Ammon's horn (tissue), 1 donor: ENCODE measurements around the gene TSPAN1.

Source experiments
- DNase-seq: peaks from one replicate; pipeline ENCODE4 v3.0.0-alpha.2; 2016; ENCODE audit warnings: low spot score

Gene TSPAN1

GRCh38 chr1:46160212-46160611, 14.7 kb upstream of the TSPAN1 start:
- DNase-seq = no peak

DNA sequence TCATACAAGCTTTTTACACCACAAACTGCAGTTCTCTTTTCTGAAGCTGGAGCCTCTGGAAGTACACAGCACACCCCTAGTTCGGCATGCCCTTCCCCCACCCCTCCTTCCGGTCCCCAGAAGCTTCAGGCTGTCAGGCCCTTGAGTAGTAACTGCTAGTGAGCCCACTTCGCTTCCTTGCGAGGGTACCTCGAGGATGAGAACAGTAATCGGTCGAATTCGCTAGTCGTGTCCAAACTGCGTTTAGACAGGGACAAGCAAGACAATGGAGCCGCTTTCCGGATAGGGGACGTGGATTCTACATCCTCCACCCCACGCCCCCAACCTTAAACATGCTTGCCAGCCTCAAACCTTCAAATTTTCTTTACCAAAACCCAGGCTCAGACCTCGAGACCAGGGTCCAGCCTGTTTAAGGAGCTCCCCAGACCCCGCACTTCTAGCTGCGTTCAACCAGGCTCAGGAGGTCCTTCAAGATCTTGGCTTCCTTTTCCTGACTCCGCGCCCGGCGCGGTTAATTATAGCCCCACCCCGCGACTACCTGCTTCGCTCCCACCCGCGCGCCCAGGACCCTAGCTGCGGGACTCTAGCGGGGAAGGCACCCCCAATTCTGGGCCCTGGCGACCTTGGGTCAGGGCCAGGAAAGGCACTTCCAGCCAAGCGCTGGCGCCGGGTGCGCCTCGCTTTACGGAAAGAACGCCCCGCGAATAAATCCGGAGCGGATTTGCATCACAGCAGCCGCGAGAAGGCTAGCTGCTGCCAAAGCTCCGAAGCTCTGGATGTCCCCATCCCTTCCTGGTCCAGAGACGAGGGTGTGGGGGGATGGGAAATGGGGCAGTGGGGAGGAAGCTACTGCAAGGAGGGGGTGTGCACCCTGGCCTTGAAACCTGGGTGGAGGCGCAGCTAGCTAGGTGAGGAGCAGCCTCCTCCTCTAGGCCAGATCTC, 8.1 kb upstream of the TSPAN1 start:
- no peak for DNase-seq

GRCh38 chr1:46168477-46168876, 6.4 kb upstream of the TSPAN1 start:
- no peak for DNase-seq

DNA sequence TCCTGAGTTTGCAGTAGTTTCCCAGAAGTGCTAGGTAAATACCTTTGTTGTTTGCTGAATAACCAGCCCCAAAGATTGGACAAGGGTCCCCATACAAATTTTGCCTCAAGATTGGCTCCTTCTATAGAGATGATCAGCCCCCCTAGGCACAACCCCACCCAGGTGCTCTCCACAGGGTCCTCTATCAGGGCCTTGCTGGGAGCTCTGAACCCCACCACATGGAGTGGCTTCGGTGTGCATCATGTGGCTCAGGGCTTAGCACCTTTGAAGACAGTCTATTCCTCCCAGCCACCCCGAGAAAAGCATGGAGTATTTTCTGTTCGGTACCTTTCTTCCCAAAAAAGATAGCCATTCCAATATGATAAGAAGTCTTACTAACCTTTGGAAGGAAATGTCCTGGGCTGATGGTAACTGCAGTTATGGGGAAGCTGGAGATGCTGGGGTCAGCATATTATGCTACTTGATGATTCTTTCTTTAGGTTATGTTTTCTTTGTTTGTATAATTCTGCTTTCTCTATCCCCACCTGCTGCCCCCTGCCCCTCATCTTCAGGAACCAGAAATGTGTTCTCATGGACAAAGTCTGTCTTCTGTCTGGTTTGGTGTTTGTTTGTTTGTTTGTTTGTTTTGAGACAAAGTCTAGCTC, 5.0 kb upstream of the TSPAN1 start:
- no peak for DNase-seq

DNA sequence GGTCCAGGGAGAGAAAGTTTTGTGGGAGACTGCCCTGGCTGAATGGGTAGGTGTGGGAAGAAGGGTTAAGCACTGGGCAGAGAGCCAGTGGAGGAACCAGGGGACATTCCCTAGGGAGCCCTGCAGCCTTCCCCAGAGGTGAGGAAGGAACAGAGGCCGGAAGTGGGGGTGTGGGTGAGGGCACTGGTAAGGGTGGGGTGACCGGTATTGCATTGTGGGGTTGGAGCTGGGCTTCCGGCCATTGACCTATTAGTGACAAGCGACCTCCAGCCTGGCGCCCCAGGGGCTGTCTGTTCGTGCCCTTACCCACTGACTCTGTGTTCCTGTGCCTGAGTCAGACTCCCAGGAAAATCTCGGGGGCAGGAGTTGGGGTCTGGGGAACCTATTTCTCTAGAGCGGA, 3.5 kb upstream of the TSPAN1 start:
- no peak for DNase-seq

GRCh38 chr1:46171871-46172270, 3.0 kb upstream of the TSPAN1 start:
- DNase-seq = no peak

GRCh38 chr1:46172321-46172720, 2.6 kb upstream of the TSPAN1 start:
- DNase-seq = no peak

GRCh38 chr1:46173361-46173856, 1.5 kb upstream of the TSPAN1 start:
- DNase-seq = no peak

DNA sequence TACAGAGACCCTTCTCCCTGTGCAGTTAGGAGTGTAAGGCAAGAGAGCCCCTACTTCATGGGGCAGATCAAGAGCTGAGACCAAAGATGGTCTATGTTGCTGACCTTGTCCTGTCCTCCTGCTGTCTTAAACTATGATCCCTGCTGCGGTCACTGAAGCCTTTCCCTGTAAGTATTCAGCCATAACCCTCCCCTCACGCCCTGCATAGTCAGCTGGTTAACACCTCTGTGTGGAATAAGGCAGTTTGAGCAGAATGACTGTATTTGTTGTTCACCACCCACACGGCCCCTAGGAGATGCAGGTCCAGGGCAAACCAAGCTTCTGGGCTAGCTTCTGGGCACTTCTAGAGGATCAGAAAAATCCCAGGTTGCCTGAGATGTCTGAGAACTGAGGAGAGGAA, 356 bp downstream of the TSPAN1 start:
- DNase-seq = no peak

GRCh38 chr1:46176211-46176865, 1.5 kb downstream of the TSPAN1 start, which contains the start of gene P3R3URF:
Gene P3R3URF (minus strand): TSS chr1:46176488. CDS start chr1:46176471, 17 bp downstream.
- DNase-seq = no peak

- DNase-seq = peak; percentile 94
Measured at GRCh38 chr1:46179138-46180081, 4.5 kb downstream of the TSPAN1 start.

DNA sequence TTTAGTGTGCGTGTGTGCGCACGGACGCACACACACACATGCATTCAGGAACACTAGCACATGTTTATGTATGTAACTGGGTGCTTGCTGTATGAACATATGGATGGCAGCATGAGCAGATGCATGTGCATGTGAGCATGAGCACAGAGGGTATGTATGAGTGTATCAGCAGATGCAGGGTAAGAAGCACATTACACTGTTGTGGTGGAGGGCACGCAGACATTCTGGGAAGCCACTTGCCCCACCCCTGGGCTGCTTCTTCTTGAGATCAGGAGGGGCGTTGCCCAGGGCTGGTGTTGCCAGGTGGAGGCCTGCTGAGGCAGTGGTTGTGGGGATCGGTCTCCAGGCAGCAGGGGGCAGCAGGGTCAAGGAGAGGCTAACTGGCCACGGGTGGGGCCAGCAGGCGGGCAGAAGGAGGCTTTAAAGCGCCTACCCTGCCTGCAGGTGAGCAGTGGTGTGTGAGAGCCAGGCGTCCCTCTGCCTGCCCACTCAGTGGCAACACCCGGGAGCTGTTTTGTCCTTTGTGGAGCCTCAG, 5.3 kb downstream of the TSPAN1 start:
- DNase-seq = no peak

DNA sequence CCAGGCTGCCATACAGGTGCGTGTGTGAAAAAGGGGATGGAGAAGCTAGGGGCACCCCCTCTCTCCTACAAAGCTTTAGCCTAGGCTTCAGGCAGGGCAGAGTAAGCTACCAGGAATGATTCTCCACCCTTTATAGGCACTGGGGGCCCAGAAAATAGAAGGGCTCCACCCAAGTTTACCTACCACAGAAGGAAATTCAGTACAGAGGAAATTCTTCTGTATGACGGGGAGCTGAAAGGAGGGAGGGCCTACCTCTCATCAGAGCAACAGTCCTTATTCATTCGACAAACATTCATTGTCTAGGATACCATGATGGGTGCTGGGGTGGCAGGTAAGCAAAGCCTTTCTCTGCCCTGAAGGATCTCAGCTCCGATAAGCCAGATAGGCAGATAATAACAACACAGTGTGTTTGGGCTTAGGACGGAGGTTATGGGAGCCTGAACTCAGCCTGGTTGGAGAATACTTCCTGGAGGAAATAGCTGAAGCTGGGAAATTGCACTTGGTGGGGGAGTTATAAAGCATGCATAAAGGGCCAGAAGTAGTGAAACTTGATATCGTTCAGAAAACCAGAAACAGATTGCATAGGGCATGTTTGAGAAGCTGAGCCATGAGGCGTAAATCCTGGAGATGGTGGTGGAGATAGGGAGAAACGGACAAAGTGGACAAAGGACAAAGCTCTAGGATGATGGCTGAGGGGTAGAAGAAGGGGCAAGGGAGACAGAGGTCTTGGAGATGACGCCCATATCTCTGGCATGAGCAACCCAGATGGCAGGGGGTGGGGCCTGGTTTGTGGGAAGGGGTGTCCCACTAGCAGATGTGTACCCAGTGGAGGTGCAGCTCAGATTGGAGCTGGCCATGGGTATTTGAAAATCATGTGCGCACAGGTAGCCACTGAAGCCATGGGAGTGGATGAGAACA, 6.7 kb downstream of the TSPAN1 start:
- DNase-seq = no peak

DNA sequence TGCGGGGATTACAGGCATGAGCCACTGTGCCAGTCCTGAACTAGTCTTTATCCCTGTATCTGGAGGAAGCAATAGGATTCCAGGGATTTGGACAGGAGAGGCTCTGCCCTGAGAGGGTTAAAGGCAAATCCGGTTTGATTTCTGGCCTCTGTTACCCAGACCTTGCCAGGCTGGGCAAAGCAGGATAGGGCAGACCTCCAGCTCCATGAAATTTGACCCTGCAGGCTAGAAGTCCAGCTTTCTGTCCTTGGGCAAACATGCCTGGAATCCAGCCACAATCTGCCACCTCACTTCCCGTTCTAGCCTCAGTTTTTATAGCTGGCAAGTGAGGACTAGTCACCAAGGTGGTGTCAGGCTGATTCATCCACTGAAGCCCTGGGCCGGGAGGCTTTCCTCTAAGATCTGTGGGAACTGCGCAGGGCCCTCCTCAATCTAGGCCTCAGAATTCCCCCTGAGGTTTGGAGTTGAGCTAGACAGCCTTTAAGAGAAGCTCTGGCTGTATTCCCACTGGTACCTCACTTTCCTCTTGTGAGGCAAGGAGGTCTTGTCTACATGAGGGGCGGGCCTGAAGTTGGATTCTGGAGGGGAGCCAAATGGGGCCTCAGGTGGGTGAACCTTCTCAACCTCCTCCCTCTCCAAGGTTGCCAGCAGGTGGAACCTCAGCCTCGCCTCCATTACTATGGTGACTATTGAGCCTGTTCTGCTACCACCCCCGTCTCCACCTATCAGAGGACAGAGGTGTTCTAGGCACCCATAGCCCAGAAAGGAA, 8.4 kb downstream of the TSPAN1 start:
- no peak for DNase-seq

DNA sequence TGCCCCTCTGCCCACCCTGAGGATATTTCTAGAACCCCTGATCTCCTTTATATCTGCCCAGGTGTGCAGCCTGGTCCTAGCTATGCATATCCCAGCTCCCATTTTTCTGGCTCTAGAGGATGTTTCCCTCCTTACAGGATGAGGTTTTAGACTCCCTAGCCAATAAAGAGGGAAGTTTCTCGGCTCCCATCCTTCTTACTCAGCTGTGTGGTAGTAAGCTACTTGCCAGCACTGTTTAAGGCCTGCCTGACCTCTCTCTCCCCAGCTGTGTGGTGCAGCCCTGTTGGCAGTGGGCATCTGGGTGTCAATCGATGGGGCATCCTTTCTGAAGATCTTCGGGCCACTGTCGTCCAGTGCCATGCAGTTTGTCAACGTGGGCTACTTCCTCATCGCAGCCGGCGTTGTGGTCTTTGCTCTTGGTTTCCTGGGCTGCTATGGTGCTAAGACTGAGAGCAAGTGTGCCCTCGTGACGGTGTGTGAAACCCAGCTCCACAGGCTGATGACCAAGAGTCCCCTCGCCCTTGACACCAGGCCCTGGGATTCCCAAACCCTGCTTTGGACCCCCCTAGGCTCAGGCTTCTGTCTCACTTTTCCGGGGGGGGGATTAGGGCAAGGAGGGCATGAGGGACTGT, 9.2 kb downstream of the TSPAN1 start:
- DNase-seq = no peak

- no peak for DNase-seq
Measured at GRCh38 chr1:46184920-46185658, 10.2 kb downstream of the TSPAN1 start.

DNA sequence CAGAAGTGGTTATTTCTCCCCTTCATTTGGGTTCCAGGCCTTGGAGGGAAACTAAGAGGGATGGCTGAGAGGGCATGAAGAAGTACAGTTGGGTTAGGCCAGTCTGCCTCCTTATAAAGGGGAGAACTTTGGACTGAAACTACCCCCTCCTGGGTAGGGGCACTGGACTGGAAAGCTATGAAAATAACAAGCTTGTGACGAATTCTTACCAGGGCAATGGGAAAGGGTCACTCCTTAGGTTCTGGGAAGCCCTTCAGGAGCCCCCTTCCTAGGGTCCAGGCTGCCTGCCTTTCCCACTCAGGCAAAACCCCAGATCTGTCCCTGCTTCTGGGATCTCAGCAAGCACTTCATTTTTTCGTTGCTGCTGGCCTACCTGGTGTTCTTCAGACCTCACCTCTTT, 11.2 kb downstream of the TSPAN1 start:
- DNase-seq = no peak
